Panc1 (cell line): Measurements from ENCODE around the gene PCSK5.

Source experiments
- REST ChIP-seq, 2 experiments: IDR thresholded peaks; 2 replicates each; pipeline ENCODE4 v1.6.1; 2011 to 2012; ENCODE audit warnings: low read depth in 2 of 2, control low read depth in 1 of 2, low read length in 1 of 2, mild to moderate bottlenecking in 1 of 2, moderate library complexity in 1 of 2; ENCODE audit not compliant: insufficient read depth in 1 of 2
- TF ChIP-seq, protein P1 (sequence below): fragments of 450-650 bp; IDR thresholded peaks from 2 replicates; pipeline ENCODE4 v1.5.1; 2017; ENCODE audit warnings: mild to moderate bottlenecking

DNA sequence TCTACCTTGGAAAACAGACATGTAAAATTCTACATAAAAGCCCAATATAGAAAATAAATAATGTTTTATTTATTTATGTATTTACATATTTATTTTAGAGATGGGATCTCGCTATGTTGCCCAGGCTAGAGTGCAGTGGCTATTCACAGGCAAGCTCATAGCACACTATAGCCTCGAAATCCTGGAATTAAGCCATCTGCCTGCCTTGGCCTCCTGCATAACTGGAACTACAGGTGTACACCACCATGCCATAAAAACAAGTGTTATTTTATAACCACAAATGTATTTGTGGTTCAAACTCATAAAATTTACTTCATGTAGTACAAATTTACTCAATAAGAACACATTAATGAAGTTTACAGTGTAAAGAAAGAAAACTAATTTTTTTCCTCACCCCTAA lies 510.7 kb downstream of the PCSK5 start:
- TF ChIP-seq, protein P1, sequence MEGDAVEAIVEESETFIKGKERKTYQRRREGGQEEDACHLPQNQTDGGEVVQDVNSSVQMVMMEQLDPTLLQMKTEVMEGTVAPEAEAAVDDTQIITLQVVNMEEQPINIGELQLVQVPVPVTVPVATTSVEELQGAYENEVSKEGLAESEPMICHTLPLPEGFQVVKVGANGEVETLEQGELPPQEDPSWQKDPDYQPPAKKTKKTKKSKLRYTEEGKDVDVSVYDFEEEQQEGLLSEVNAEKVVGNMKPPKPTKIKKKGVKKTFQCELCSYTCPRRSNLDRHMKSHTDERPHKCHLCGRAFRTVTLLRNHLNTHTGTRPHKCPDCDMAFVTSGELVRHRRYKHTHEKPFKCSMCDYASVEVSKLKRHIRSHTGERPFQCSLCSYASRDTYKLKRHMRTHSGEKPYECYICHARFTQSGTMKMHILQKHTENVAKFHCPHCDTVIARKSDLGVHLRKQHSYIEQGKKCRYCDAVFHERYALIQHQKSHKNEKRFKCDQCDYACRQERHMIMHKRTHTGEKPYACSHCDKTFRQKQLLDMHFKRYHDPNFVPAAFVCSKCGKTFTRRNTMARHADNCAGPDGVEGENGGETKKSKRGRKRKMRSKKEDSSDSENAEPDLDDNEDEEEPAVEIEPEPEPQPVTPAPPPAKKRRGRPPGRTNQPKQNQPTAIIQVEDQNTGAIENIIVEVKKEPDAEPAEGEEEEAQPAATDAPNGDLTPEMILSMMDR, result no peak
- no peak for TF ChIP-seq REST (IDR thresholded peaks at IDR 0.05; ENCODE audit: insufficient read depth in 1 of 2, low read depth in 2 of 2, low read length in 1 of 2)
